Activated CD4-positive, alpha-beta T cell treated with anti-CD3 and anti-CD28 coated beads, Interleukin-2, Interleukin-4, amounts not matched to agents 100 ng/mL and 50 ng/mL, durations not matched to agents 16 hours and 8 hours (primary cell): Measurements from ENCODE around the gene VNN1.
"Not testable (repeated sequence)": the region's sequence is repeated elsewhere in the genome, so short reads cannot be mapped to it uniquely, and the experiment has no call there.

Source experiments
- DNase-seq: peaks from one replicate; pipeline ENCODE4 v3.0.0-alpha.2; 2020; ENCODE audit warnings: low spot score

The VNN1 gene

GRCh38 chr6:132725947-132726607 lies 12.2 kb upstream of the VNN1 start:
- DNase-seq = peak; percentile 48

GRCh38 chr6:132725471-132725870 lies 11.6 kb upstream of the VNN1 start:
- DNase-seq = no peak

- no peak for DNase-seq
Observed at GRCh38 chr6:132719736-132720448, 6.0 kb upstream of the VNN1 start.

- DNase-seq = no peak
Observed at GRCh38 chr6:132715881-132716637, 2.2 kb upstream of the VNN1 start.

- no peak for DNase-seq
Observed at GRCh38 chr6:132715204-132715603, 1.3 kb upstream of the VNN1 start.

GRCh38 chr6:132714160-132714559 lies 305 bp upstream of the VNN1 start:
- DNase-seq = no peak

- no peak for DNase-seq
Observed at GRCh38 chr6:132712366-132712765, 1.5 kb downstream of the VNN1 start.

- DNase-seq = no peak
Observed at GRCh38 chr6:132708771-132709170, 5.1 kb downstream of the VNN1 start.

GRCh38 chr6:132708002-132708401 lies 5.9 kb downstream of the VNN1 start:
- DNase-seq = no peak

GRCh38 chr6:132706756-132707155 lies 7.1 kb downstream of the VNN1 start:
- DNase-seq = not testable (repeated sequence)

GRCh38 chr6:132703936-132704335 lies 9.9 kb downstream of the VNN1 start:
- no peak for DNase-seq

- DNase-seq = peak; percentile 29
Observed at GRCh38 chr6:132698608-132699007, 15.2 kb downstream of the VNN1 start.

- DNase-seq = no peak
Observed at GRCh38 chr6:132695773-132696172, 18.1 kb downstream of the VNN1 start.

GRCh38 chr6:132693478-132693877 lies 20.4 kb downstream of the VNN1 start:
- no peak for DNase-seq

GRCh38 chr6:132690678-132691077 lies 23.2 kb downstream of the VNN1 start:
- DNase-seq = no peak

- DNase-seq = no peak
Observed at GRCh38 chr6:132687306-132687705, 26.5 kb downstream of the VNN1 start.

GRCh38 chr6:132686531-132686930 lies 27.3 kb downstream of the VNN1 start:
- no peak for DNase-seq

GRCh38 chr6:132685009-132685408 lies 28.8 kb downstream of the VNN1 start:
- DNase-seq = no peak

- DNase-seq = no peak
Observed at GRCh38 chr6:132684272-132684671, 29.6 kb downstream of the VNN1 start.

GRCh38 chr6:132683543-132683942 lies 30.3 kb downstream of the VNN1 start:
- DNase-seq = no peak

- peak; percentile 31 for DNase-seq
Observed at GRCh38 chr6:132679094-132679493, 34.8 kb downstream of the VNN1 start.

- no peak for DNase-seq
Observed at GRCh38 chr6:132675749-132676148, 38.1 kb downstream of the VNN1 start.

- DNase-seq = no peak
Observed at GRCh38 chr6:132675002-132675401, 38.9 kb downstream of the VNN1 start.
